NCI-H345 (cell line): ENCODE data around the gene GHRH.

Experiments used
- DNase-seq: peaks from one replicate; lab custom pipeline; 2025; lab: John Stamatoyannopoulos, UW

GHRH gene

DNA sequence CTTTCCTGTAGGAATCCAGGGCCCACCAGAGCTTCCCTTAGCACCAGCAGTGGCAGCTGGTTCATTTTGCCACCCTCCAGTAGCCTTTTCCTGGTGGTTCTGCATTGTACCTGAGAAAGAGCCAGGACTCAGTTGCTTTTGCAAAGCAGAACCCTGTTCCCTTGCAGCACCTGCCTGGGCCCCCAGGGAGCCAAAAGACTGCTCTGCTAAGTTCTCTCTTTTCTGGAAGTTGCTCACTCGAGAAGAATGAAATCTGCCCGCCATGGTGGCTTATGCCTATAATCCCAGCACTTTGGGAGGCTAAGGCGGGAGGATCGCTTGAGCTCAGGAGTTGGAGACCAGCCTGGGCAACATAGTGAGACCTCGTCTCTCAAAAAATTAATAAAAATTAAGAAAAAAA lies 24.0 kb downstream of the GHRH start:
- DNase-seq = no peak

- no peak for DNase-seq
Observed at GRCh38 chr20:37236462-37236861, 25.2 kb downstream of the GHRH start.

DNA sequence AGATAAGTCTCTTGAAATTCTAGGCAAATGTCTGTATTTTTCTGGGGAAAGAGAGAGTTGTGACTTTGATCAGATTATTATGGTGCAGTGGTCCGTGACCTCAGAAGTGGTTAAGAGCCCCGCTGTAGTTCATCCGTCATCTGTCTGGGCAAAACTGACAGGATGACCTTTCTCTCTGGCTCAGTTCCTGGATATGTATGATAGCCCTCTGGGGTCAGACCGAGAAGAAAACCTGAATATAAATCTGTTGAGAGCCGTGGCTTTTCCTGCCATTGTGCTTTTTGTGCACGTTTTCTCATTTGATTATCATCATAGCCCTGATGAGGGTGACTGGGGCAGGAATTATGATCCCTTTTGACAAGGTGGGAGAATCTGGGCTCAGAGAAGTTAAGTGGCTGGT lies 26.5 kb downstream of the GHRH start:
- DNase-seq = no peak

- DNase-seq = no peak
Observed at GRCh38 chr20:37234254-37234581, 27.4 kb downstream of the GHRH start.

GRCh38 chr20:37233548-37234253 lies 27.9 kb downstream of the GHRH start:
- DNase-seq = no peak

DNA sequence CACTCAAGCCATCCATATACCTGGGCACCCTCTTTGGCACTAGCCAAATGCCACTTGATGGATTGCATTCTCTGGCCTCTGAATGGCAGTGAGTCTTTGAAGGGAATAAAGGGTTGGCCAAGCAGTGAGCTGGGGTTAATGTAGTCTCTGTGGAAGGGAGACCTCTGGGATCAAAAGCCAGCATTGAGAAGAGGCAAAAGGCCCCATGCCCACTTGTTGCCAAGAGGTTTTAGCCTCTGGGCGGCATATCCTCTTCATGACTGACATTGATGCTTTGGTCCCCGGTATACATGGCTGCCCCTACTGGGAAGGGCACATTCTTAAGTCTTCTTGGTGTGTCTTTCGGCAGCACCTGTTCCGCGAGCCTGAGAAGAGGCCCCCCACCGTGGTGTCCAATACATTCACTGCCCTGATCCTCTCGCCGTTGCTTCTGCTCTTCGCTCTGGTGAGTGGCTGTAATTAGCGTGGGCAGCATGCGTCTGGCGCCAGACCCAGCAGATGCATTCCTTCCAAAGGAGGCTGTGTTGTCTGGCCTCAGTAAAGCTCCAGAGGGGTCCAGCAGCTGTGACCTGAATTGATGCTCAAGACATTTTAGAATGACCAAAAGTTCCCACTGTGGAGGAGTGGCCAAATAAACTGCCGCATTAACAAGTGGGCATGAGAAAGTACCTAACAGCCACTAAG lies 29.5 kb downstream of the GHRH start:
- no peak for DNase-seq

GRCh38 chr20:37230200-37230599 lies 31.4 kb downstream of the GHRH start:
- DNase-seq = no peak

DNA sequence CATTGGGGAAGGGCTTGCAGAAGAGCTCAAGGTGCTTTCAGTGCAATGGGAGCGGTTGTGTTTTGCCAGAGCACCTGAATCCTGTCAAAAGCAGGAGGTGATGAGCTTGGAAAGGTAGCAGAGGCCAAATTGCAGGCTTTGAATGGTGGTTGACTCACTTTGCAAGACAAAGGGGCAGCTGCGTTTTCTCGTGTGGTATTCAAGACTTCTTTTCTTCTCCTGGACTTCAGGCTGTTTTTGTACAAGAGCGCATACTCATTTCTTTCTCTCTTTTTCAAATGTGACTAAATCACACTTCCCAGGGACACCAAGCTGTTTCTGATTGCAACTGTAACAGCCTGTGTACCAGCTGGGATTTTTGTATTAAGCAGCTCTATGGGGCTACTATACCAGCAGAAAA lies 32.3 kb downstream of the GHRH start:
- no peak for DNase-seq

DNA sequence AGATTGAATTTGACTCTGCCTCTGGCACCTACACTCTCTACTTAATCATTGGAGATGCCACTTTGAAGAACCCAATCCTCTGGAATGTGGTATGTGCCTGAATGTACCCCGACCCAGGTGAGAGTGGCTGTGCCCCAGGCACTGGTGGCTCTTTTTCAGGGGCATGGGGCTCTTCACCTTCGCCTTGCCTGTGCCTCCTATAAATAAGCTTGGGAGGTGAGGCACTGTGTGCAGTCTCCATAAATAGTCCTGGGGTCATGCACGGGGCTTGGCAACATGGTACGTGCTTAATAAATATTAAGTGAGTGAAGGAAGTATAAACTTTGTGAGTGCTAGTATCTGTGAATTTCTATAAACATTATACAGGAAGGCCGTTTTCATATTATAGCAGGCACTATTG lies 33.0 kb downstream of the GHRH start:
- no peak for DNase-seq

DNA sequence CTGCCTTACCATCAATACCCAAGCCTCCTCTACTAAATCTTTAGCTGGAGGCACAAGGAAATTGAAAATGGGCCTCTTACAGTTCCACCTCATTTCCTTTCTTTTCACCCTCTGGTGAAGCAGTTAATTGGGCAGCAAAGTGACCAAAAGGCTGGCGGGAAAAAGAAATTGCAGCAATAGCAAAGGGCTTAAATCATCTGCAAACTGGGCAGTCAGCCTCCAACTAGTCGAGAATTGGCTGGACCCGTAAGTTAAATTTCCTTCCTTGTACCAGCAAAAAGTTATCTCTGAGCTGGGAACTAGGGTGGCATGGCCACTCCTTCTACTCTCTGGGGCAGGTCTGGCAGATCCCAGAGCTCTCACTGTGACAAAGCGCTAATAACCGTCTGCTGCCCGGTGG lies 33.5 kb downstream of the GHRH start:
- no peak for DNase-seq

- DNase-seq = no peak
Observed at GRCh38 chr20:37226889-37227288, 34.7 kb downstream of the GHRH start.

DNA sequence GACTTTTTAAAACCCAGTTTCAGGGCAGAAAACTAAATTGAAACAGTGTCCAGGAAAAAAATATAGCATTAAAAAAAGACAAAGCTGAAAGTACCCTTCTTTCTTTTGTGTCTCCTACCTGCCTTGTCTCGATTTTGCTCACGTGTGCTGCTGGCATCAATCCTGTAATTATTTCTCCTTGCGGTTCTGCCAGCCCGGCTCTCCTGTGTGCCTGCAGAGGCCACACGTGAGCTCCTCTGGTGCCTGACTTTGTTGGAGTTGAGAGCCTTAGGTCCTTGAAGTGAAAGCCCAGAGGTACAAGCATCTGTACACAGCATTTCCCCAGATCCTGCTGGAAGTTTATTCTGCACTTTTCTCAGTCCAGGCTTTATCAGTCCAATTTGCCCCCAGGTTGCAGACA lies 36.5 kb downstream of the GHRH start:
- no peak for DNase-seq

GRCh38 chr20:37223053-37223452 lies 38.6 kb downstream of the GHRH start:
- DNase-seq = no peak

DNA sequence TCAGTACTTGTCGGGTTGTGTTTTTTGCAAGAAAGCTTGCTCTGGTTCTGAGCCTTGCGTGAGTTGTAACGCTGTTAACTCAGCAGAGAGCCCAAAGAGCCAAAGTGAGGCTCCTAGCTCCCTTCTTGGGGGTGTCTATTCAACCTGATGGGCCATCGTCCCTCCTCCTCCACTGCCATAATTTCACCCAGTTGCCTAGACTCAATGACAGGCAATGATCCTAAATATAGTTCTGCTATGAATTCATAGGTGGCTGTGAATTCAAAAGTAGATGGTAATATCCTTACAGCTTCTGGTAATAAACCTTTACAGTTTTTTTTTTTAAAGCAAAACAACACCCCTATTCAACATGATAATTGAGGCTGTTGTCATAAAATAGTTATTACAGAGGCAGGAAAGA lies 39.5 kb downstream of the GHRH start:
- DNase-seq = no peak

DNA sequence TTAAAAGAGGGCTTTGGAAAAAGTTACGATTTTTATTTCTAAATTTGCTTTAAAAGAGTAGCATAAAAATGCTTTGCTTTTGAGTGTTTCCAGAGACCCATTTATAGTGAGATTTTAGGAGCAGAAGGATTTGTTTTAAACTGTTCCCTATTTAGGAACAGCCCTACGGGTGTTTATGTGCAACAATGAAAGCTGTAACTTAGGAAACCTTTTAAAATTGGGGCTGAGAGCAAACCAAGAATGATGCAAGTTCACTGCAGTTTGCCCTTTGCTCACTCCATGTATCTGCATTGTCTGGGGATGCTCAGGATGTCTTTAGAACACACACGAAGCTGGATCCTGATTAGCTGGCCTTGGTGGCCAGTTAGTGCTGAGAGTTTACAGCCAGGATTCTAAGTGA lies 40.9 kb downstream of the GHRH start:
- DNase-seq = no peak

DNA sequence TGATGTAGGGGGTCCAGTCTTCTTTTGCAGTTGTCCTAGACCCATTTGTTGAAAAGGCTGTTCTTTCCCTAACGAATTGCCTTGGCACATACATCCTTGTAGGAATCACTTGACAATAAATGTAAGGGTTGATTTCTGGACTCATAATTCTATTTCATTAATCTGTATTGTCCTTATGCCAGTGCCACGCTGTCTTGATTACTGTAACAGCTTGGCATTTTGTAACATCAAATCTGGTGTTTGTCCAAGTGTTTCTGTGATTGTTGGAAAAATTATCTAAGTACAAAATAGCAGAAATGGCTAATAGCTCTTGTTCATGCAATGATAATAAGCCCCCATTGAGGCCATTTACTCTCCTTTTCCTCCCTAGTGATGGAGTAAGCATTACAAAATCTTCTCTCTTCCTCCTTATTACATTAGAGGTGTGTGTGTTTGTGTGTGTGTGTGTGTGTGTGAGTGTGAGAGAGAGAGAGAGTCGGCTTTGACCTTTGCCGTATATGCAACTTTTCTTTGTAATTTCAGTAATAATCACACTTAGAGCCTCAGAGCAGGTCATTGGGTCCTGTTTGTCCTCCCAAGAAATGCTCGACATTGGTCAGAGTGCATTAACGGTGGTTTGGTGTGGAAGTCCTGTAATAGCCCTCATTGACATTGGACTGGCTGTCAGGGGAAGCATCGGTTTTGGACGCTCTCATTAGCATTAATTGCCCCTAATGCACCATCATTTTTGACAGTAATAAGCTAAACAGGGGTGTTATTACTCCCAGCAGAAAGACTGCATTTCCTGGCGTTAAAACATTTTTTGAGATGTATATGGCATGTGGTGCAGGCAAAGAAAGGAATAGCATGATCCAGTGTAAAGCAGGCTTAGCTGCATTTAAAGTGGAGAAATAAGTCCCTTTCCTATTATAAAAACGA lies 41.6 kb downstream of the GHRH start:
- no peak for DNase-seq

DNA sequence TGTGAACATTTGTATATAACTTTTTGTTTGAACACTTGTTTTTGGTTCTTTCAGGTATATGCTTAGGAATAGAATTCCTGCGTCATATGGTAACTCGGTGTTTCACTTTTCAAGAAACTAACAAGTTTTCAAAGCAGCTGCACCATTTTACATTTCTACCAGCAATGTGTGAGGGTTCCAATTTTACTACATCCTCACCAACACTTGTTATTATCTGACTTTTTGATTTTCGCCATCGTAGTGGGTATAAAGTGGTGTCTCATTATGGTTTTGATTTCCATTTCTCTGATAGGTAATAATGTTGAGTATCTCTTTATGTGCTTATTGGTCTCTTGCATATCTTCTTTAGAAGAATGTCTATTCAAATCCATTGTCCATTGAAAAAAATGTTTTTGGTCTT lies 42.6 kb downstream of the GHRH start:
- DNase-seq = no peak

- no peak for DNase-seq
Observed at GRCh38 chr20:37218441-37218840, 43.2 kb downstream of the GHRH start.

DNA sequence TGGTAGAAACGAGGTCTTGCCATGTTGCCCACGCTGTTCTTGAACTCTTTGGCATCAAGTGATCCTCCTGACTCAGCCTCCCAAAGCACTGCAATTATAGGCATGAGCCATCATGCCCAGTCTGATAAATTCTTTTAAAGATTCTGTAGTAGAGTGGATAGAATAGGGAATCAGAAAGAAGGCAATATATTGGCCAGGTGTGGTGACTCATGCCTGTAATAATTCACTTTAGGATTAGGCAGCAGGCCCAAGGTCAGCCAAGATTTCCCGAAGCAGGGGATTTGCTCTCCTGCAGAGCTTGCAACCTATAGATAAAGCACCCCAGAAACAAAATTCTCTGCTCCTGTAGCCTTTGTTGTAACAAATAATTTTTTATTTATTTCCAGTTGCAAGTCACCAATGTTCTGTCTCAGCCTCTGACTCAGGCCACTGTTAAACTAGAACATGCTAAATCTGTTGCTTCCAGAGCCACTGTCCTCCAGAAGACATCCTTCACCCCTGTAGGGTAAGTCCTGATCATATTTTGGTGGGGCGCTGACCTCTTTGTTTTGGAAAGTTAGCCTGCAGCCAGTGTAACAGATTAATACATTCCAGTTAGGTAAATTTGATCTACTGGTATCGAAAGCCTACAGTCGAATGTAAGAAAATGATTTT lies 51.8 kb downstream of the GHRH start:
- DNase-seq = no peak

- no peak for DNase-seq
Observed at GRCh38 chr20:37209193-37209592, 52.4 kb downstream of the GHRH start.

GRCh38 chr20:37207171-37207570 lies 54.4 kb downstream of the GHRH start:
- DNase-seq = no peak

DNA sequence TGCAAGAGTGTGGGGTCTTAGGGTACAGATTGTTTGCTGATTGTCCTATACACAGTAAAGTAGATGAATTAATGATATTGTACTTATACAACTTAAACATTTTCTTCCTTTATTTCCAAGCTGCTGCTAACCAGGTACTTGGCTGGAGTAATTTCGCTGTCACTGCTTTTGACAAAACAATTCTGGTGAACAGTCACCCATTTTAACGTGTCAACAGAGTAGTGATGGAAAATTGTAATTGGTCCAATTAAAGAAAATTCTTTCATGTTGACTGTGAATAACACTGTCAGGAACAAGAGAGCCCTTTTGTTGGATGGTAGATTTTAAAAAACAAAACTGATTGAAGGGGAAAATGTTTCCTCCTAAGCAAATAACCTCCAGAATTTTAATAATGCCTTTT lies 55.8 kb downstream of the GHRH start:
- no peak for DNase-seq

DNA sequence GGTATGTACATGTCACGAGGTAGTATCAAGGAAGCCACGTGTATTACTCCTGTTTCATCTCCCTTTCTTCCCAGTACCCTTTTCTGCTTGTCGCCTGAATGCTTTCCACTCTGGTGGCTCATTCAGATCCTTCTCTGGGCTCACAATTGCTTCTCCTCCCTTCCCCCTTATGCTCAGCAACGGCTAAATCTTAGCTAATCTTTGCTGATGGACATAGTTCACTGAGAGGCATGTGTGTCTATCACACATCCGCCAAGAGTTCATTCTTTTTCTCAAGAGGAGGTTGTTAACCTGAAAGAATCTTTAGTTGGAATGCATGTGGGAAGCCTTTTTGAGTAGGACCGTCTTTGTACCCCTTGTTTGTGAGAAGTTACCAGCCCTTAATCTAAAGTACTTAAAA lies 56.5 kb downstream of the GHRH start:
- no peak for DNase-seq
